GM12874 (cell line): ENCODE data around the gene GATAD2B.

Experiments used
- CTCF ChIP-seq: IDR thresholded peaks from 2 replicates; pipeline ENCODE4 v1.5.1; 2011; ENCODE audit warnings: low read depth, mild to moderate bottlenecking, control low read depth, low read length, moderate library complexity; ENCODE audit not compliant: insufficient read depth

Gene GATAD2B

GRCh38 chr1:153763365-153764225 lies 159.2 kb downstream of the GATAD2B start:
- no peak for TF ChIP-seq CTCF

- no peak for TF ChIP-seq CTCF
Measured at GRCh38 chr1:153760440-153760839, 162.3 kb downstream of the GATAD2B start.
